ENCODE data around the gene TNFRSF9. TPM values are rescaled to one million over a fixed set of nuclear protein-coding genes. Genes with fewer than 3 reads are reported as not detected.

Gene TNFRSF9
- total and polyA plus RNA-seq, 9 of the 15 experiments (the other 6 are each of a cell fraction or from before 2014, with no cell fraction given), result 0.04 to 0.29 (median 0.08) TPM; not detected in 1

DNA sequence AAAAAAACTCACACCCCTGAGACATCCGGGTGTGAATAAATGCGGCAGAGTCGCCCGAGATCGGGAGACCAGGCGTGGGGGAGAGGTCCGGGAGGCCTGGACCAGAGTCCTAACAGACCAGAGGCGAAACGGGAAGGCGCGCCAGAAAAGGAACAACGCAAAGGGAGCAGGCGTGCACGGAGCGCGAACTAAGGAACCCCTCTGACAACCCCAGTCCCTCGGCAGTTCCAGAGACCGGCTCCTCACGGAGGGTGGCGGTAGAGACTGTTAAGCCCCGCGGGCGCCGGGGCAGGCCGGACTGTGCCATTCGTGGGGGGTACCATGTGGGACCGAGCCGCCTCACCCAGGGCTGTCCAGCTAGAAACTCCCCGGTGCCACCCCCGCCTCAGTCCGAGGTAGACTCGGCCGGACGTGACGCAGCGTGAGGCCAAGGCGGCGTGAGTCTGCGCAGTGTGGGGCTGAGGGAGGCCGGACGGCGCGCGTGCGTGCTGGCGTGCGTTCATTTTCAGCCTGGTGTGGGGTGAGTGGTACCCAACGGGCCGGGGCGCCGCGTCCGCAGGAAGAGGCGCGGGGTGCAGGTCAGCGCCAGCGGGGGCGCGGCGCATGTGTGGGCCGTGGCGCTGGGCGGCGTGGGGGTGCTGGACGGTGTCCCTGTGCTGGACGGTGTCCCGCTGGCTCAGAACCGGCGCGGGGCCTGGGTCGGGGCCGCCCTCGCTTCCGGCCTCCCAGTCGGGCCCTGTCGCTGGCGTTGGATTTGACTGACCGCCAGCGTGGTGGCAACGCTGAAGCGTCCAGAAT lies 20.8 kb upstream of the TNFRSF9 start, which contains the start of gene PARK7 (continued):
- TF ChIP-seq RREB1 (CRISPR knock-in tag; IDR thresholded peaks at IDR 0.05) (peak; percentile 98), RB1 (IDR thresholded peaks at IDR 0.05; ENCODE audit: low read depth) (peak; percentile 90), NR0B1 (IDR thresholded peaks at IDR 0.05; ENCODE audit: partially characterized antibody) (no peak), XRCC3 (IDR thresholded peaks at IDR 0.05) (no peak), FOXM1 (IDR thresholded peaks at IDR 0.05; ENCODE audit: low read depth) (peak; percentile 26; the same call in 1 of the 2 replicates), FOXM1 (CRISPR knock-in tag; IDR thresholded peaks at IDR 0.05; ENCODE audit: low read depth) (peak; percentile 93), SAP30 (IDR thresholded peaks at IDR 0.05; ENCODE audit: borderline replicate concordance, insufficient read depth, low read depth, low read length, poor library complexity, severe bottlenecking) (peak; percentile 67), ZNF263 (CRISPR knock-in tag; IDR thresholded peaks at IDR 0.05; ENCODE audit: borderline replicate concordance) (peak; percentile 77; the same call in 1 of the 2 replicates), GATA2 (CRISPR knock-in tag; IDR thresholded peaks at IDR 0.05) (no peak), KLF6 (CRISPR knock-in tag; IDR thresholded peaks at IDR 0.05; ENCODE audit: borderline replicate concordance) (no peak), ZNF77 (CRISPR knock-in tag; IDR thresholded peaks at IDR 0.05) (no peak), ZNF212 (CRISPR knock-in tag; IDR thresholded peaks at IDR 0.05) (no peak), PTBP1 (IDR thresholded peaks at IDR 0.05; ENCODE audit: low read depth, low read length) (0 out of 2 replicates have a peak, but pooled peaks have one; percentile 60), FOSL1 (tag; conservative IDR thresholded peaks at IDR 0.05) (peak; percentile 27)
- TF ChIP-seq, protein P1, sequence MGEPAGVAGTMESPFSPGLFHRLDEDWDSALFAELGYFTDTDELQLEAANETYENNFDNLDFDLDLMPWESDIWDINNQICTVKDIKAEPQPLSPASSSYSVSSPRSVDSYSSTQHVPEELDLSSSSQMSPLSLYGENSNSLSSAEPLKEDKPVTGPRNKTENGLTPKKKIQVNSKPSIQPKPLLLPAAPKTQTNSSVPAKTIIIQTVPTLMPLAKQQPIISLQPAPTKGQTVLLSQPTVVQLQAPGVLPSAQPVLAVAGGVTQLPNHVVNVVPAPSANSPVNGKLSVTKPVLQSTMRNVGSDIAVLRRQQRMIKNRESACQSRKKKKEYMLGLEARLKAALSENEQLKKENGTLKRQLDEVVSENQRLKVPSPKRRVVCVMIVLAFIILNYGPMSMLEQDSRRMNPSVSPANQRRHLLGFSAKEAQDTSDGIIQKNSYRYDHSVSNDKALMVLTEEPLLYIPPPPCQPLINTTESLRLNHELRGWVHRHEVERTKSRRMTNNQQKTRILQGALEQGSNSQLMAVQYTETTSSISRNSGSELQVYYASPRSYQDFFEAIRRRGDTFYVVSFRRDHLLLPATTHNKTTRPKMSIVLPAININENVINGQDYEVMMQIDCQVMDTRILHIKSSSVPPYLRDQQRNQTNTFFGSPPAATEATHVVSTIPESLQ (CRISPR knock-in tag; IDR thresholded peaks at IDR 0.05), result no peak
- TF ChIP-seq, protein P2, sequence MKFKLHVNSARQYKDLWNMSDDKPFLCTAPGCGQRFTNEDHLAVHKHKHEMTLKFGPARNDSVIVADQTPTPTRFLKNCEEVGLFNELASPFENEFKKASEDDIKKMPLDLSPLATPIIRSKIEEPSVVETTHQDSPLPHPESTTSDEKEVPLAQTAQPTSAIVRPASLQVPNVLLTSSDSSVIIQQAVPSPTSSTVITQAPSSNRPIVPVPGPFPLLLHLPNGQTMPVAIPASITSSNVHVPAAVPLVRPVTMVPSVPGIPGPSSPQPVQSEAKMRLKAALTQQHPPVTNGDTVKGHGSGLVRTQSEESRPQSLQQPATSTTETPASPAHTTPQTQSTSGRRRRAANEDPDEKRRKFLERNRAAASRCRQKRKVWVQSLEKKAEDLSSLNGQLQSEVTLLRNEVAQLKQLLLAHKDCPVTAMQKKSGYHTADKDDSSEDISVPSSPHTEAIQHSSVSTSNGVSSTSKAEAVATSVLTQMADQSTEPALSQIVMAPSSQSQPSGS (CRISPR knock-in tag; IDR thresholded peaks at IDR 0.05), result no peak; the same call in 1 of the 2 replicates

Data from K562 (cell line).